GM23338 (cell line): ENCODE measurements around the gene CFAP410.

Experiments used
- EZH2 ChIP-seq: fragments of 200-600 bp; sonication (generic); IDR thresholded peaks from one replicate; pipeline ENCODE4 v1.8.0; 2017; ENCODE audit warnings: antibody characterized with exemption, mild to moderate bottlenecking, low read depth; ENCODE audit not compliant: unreplicated experiment
- EZH2phosphoT487 ChIP-seq: fragments of 200-600 bp; sonication (generic); IDR thresholded peaks from one replicate; pipeline ENCODE4 v1.8.1; 2018; ENCODE audit warnings: antibody characterized with exemption; ENCODE audit not compliant: unreplicated experiment
- POLR2AphosphoS5 ChIP-seq: IDR thresholded peaks from 2 replicates; pipeline ENCODE4 v1.6.1; 2016; ENCODE audit warnings: antibody characterized with exemption, low read depth
- REST ChIP-seq: IDR thresholded peaks from one replicate; pipeline ENCODE4 v1.6.1; 2018; ENCODE audit warnings: antibody characterized with exemption; ENCODE audit not compliant: unreplicated experiment
- STAT1 ChIP-seq: IDR thresholded peaks from one replicate; pipeline ENCODE4 v1.6.1; 2016; ENCODE audit warnings: antibody characterized with exemption; ENCODE audit not compliant: unreplicated experiment
- TF ChIP-seq, protein P1 (sequence below), 2 experiments: fragments of 200-600 bp in 1 of 2; sonication (generic) in 1 of 2; conservative IDR thresholded peaks; 2 replicates each; pipeline versions ENCODE4 v1.5.1 to v1.6.1; 2016 to 2017; ENCODE audit warnings: antibody characterized with exemption in 2 of 2, low read depth in 2 of 2, mild to moderate bottlenecking in 2 of 2, moderate library complexity in 1 of 2

- TF ChIP-seq EZH2 (no peak), POLR2AphosphoS5 (no peak), STAT1 (no peak), REST (no peak), EZH2phosphoT487 (no peak)
- TF ChIP-seq, protein P1, sequence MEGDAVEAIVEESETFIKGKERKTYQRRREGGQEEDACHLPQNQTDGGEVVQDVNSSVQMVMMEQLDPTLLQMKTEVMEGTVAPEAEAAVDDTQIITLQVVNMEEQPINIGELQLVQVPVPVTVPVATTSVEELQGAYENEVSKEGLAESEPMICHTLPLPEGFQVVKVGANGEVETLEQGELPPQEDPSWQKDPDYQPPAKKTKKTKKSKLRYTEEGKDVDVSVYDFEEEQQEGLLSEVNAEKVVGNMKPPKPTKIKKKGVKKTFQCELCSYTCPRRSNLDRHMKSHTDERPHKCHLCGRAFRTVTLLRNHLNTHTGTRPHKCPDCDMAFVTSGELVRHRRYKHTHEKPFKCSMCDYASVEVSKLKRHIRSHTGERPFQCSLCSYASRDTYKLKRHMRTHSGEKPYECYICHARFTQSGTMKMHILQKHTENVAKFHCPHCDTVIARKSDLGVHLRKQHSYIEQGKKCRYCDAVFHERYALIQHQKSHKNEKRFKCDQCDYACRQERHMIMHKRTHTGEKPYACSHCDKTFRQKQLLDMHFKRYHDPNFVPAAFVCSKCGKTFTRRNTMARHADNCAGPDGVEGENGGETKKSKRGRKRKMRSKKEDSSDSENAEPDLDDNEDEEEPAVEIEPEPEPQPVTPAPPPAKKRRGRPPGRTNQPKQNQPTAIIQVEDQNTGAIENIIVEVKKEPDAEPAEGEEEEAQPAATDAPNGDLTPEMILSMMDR (conservative IDR thresholded peaks at IDR 0.05; ENCODE audit: low read depth in 2 of 2), result no peak
These were observed 21.9 kb downstream of the CFAP410 start for GRCh38 chr21:44317241-44317782.
